Right atrium auricular region (tissue), 2 donors: ENCODE results near the gene CEP350. TPM values are rescaled to one million over a fixed set of nuclear protein-coding genes. Genes with fewer than 3 reads are reported as not detected.

Source experiments
- DNase-seq: peaks from one replicate; pipeline ENCODE4 v3.0.0-alpha.2; 2019; ENCODE audit warnings: low spot score
- H3K27ac ChIP-seq, 2 donors: fragments of 200-600 bp; sonication (generic); 1 replicate in 1 of 2; 2 replicates in 1 of 2; pipeline ENCODE4 v1.5.1; 2016 to 2019
- H3K27me3 ChIP-seq, 2 donors: fragments of 200-600 bp; sonication (generic); one replicate each; pipeline versions ENCODE4 v1.5.1 to v1.6.0; 2017 to 2019
- H3K36me3 ChIP-seq: fragments of 200-600 bp; sonication (generic); one replicate; pipeline ENCODE4 v1.5.1; 2016
- H3K4me1 ChIP-seq, 2 donors: fragments of 200-600 bp; sonication (generic); one replicate each; pipeline versions ENCODE4 v1.5.1 to v1.6.0; 2017 to 2019
- H3K4me3 ChIP-seq, 2 donors: fragments of 200-600 bp; sonication (generic); 1 replicate in 1 of 2; 2 replicates in 1 of 2; pipeline ENCODE4 v1.5.1; 2017 to 2019; ENCODE audit warnings: mild to moderate bottlenecking in 1 of 2, moderate library complexity in 1 of 2
- H3K9me3 ChIP-seq, 2 donors: fragments of 200-600 bp; sonication (generic); one replicate each; pipeline ENCODE4 v1.5.1; 2019
- total RNA-seq, 2 donors: library from RNA; depleted of rRNA; stranded (reverse); fragments of >200 nt; gene quantifications; one replicate each; pipeline ENCODE4 v1.1.0, GENCODE V29; 2016
- TF ChIP-seq, protein P1 (sequence below), 2 donors: fragments of 200-600 bp; sonication (generic); IDR thresholded peaks; one replicate each; pipeline ENCODE4 v1.5.1; 2019; ENCODE audit warnings: antibody characterized with exemption in 2 of 2

CEP350 gene
- total RNA-seq, 2 donors from 2014 or later: 55.3 to 56.1 TPM

DNA sequence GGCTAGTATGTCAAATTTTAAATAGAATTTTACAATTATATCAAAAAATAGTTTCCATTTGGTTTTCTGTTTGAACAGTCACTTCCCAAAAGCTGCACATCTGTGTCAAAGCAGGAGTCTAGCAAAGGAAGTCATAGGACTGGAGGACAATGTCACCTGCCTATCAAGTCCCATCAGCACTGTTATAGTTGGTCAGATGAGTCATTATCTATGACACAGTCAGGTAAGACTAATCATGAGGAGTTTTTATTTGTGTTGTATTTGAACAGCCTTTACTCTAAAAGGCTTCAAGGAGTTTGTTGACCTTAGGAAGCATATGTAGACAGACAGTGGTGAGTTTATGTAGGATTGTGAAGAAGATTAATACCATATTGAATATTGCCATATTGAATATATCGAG is 125.8 kb downstream of the CEP350 start:
- no peaks in the 10 kb centered on the region for H3K27me3 ChIP-seq
- TF ChIP-seq, protein P1, sequence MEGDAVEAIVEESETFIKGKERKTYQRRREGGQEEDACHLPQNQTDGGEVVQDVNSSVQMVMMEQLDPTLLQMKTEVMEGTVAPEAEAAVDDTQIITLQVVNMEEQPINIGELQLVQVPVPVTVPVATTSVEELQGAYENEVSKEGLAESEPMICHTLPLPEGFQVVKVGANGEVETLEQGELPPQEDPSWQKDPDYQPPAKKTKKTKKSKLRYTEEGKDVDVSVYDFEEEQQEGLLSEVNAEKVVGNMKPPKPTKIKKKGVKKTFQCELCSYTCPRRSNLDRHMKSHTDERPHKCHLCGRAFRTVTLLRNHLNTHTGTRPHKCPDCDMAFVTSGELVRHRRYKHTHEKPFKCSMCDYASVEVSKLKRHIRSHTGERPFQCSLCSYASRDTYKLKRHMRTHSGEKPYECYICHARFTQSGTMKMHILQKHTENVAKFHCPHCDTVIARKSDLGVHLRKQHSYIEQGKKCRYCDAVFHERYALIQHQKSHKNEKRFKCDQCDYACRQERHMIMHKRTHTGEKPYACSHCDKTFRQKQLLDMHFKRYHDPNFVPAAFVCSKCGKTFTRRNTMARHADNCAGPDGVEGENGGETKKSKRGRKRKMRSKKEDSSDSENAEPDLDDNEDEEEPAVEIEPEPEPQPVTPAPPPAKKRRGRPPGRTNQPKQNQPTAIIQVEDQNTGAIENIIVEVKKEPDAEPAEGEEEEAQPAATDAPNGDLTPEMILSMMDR (IDR thresholded peaks at IDR 0.05): no peak

DNA sequence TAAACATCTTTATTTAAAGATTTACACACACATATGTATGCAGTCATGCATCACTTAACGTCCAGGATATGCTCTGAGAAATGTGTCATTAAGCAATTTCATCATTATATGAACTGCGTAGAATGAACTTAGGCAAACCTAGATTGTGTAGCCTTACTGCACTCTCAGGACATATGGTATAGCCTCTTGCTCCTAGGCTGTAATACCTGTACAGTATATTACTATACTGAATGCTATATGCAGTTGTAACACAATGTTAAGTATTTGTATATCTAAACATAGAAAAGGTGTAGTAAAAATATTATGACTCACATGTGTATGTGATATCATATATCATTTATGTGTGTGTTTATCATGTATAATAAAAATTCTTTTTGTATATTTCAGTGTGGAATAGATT is 126.9 kb downstream of the CEP350 start:
- no peaks in the 10 kb centered on the region for H3K9me3 ChIP-seq
- H3K36me3 ChIP-seq: peaks cover 71% of the 10 kb centered on the region
- TF ChIP-seq, protein P1 (IDR thresholded peaks at IDR 0.05): no peak
- DNase-seq: no peak
- no peaks in the 10 kb centered on the region for H3K27me3 ChIP-seq
- no peaks in the 10 kb centered on the region for H3K4me1 ChIP-seq
- H3K27ac ChIP-seq: no peak overlapping the region
- no peak overlapping the region for H3K4me3 ChIP-seq

More for the DNA sequence above, 125.8 kb downstream of the CEP350 start:
- peaks cover 74% of the 10 kb centered on the region for H3K36me3 ChIP-seq
- no peak for DNase-seq
- H3K9me3 ChIP-seq: no peaks in the 10 kb centered on the region
- H3K4me3 ChIP-seq: no peak overlapping the region
- H3K4me1 ChIP-seq: no peaks in the 10 kb centered on the region
- no peak overlapping the region for H3K27ac ChIP-seq

DNA sequence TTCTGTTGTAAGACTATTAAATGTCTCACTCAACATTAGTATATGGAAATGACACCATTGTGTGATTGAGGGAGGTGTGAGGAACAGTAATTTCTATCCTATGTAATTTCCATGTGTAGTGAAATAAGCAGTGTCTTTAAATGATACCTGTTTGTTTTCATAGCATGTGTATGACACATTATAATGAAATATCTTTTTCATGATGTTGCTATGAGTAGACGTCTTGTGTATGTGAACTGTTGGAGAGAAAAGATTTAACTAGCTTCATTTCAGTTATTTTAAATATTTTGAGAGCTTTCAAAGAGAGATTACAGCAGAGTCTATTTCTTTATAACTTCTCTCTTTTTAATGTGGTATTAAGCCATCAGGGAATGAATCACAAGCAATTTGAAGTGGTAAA is 128.6 kb downstream of the CEP350 start:
- DNase-seq: no peak
- Histone ChIP-seq H3K27ac (no peak overlapping the region), H3K4me1 (no peaks in the 10 kb centered on the region), H3K27me3 (no peaks in the 10 kb centered on the region), H3K9me3 (no peaks in the 10 kb centered on the region), H3K36me3 (peaks cover 69% of the 10 kb centered on the region), H3K4me3 (no peak overlapping the region)
- TF ChIP-seq, protein P1 (IDR thresholded peaks at IDR 0.05): no peak

DNA sequence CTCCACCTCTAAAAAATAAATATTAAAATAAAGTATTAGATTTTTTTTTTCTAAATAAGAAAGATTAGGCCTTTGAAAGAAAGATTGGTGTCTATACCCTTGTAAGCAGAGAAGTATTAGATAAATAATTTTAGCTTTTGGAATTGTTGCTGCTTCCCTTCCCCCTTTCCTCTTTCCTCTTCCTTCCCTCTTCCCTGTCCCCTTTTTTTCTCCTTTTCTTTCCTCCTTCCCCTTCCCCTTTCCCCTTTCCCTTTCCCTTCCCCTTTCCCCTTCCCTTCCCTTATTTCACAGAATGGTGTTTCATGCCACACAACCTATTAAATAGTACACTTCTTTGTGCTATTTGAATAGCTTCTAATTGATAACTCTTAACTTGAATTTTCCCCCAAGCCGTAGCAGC is 130.3 kb downstream of the CEP350 start:
- no peak for DNase-seq
- Histone ChIP-seq H3K36me3 (peaks cover 60% of the 10 kb centered on the region), H3K9me3 (no peaks in the 10 kb centered on the region), H3K4me1 (no peaks in the 10 kb centered on the region), H3K4me3 (no peak overlapping the region), H3K27ac (no peak overlapping the region), H3K27me3 (no peaks in the 10 kb centered on the region)
- TF ChIP-seq, protein P1 (IDR thresholded peaks at IDR 0.05): no peak

DNA sequence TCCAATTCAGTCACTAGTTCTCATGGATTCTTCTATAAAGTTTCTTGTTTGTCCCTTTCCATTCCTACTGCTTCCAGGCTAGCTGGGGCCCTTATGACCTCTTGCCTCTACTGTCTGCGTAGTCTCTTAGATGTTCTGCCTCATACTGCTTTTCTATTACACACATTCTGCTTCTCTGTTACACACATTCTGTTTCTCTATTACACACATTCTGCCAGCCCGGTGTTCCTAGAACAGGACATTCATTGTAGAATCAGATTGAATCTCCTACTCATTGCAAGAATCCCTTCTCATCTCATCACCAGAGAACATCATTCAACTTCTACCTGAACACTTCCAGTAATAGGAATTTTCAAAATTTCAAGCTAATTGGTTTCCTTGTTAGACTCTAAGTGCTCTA is 130.7 kb downstream of the CEP350 start:
- no peak for DNase-seq

More for the DNA sequence above, 130.7 kb downstream of the CEP350 start:
- TF ChIP-seq, protein P1 (IDR thresholded peaks at IDR 0.05): no peak
- no peaks in the 10 kb centered on the region for H3K9me3 ChIP-seq
- no peak overlapping the region for H3K4me3 ChIP-seq
- H3K27ac ChIP-seq: no peak overlapping the region
- H3K4me1 ChIP-seq: no peaks in the 10 kb centered on the region
- H3K36me3 ChIP-seq: peaks cover 57% of the 10 kb centered on the region
- no peaks in the 10 kb centered on the region for H3K27me3 ChIP-seq
